CD8-positive, alpha-beta memory T cell (primary cell): ENCODE measurements around the gene FRMD8. TPM values are rescaled to one million over a fixed set of nuclear protein-coding genes. Genes with fewer than 3 reads are reported as not detected.

Experiments
- CTCF ChIA-PET: fragments of 350-600 bp; sonication (Branson Sonifier 250); formaldehyde crosslinking; loops from one replicate; lab custom pipeline; 2021; ENCODE audit warnings: antibody characterized with exemption; lab: Charles Lee
- POLR2A ChIA-PET: fragments of 350-600 bp; sonication (Branson Sonifier 250); formaldehyde crosslinking; loops from one replicate; lab custom pipeline; 2021; ENCODE audit warnings: antibody characterized with exemption; lab: Charles Lee
- DNase-seq, 5 donors: peaks; one replicate each; pipeline versions ENCODE4 v3.0.0 to v3.0.0-alpha.2; 2020 to 2022; ENCODE audit warnings: mixed read lengths in 1 of 5
- H3K27ac ChIP-seq: one replicate; pipeline ENCODE4 v1.7.0; 2013; ENCODE audit warnings: low read depth, mild to moderate bottlenecking, low read length, moderate library complexity
- H3K27me3 ChIP-seq: 2 replicates; pipeline ENCODE4 v1.7.0; 2013; ENCODE audit warnings: low read length, mild to moderate bottlenecking; ENCODE audit not compliant: insufficient read depth, poor library complexity, severe bottlenecking
- H3K36me3 ChIP-seq: 2 replicates; pipeline ENCODE4 v1.7.0; 2013; ENCODE audit warnings: mild to moderate bottlenecking, low read length, moderate library complexity; ENCODE audit not compliant: insufficient read depth
- H3K4me1 ChIP-seq: 2 replicates; pipeline ENCODE4 v1.7.0; 2013; ENCODE audit warnings: mild to moderate bottlenecking, low read length, moderate library complexity; ENCODE audit not compliant: insufficient read depth
- H3K4me3 ChIP-seq: 2 replicates; pipeline ENCODE4 v1.7.0; 2013; ENCODE audit warnings: mild to moderate bottlenecking, low read length
- H3K9me3 ChIP-seq: 2 replicates; pipeline ENCODE4 v1.7.0; 2013; ENCODE audit warnings: mild to moderate bottlenecking, low read length
- H3K27ac Mint-ChIP-seq, 8 donors: one replicate each; pipeline ENCODE4 v1.8.0; 2020 to 2021; ENCODE audit warnings: mixed read lengths in 8 of 8, mild to moderate bottlenecking in 6 of 8, inconsistent platforms in 3 of 8, moderate library complexity in 3 of 8
- H3K27me3 Mint-ChIP-seq, 2 donors: one replicate each; pipeline ENCODE4 v1.8.0; 2020 to 2021; ENCODE audit warnings: mixed read lengths in 2 of 2, mild to moderate bottlenecking in 1 of 2, moderate library complexity in 1 of 2
- H3K36me3 Mint-ChIP-seq, 3 donors: one replicate each; pipeline ENCODE4 v1.8.0; 2020 to 2021; ENCODE audit warnings: mixed read lengths in 3 of 3, inconsistent platforms in 1 of 3, mild to moderate bottlenecking in 1 of 3
- H3K4me1 Mint-ChIP-seq, 3 donors: one replicate each; pipeline ENCODE4 v1.8.0; 2020 to 2021; ENCODE audit warnings: mixed read lengths in 3 of 3, inconsistent platforms in 1 of 3, mild to moderate bottlenecking in 1 of 3
- H3K4me3 Mint-ChIP-seq, 7 donors: one replicate each; pipeline ENCODE4 v1.8.0; 2020 to 2021; ENCODE audit warnings: mixed read lengths in 7 of 7, mild to moderate bottlenecking in 6 of 7, moderate library complexity in 4 of 7, inconsistent platforms in 2 of 7
- H3K9me3 Mint-ChIP-seq, 5 donors: one replicate each; pipeline ENCODE4 v1.8.0; 2020 to 2022; ENCODE audit warnings: mixed read lengths in 5 of 5, mild to moderate bottlenecking in 3 of 5, moderate library complexity in 2 of 5, inconsistent platforms in 1 of 5
- polyA plus RNA-seq: library from polyadenylated mRNA; unstranded; fragments of 300-500 nt; fragmentation: Illumina TruSeq; gene quantifications from one replicate; pipeline ENCODE4 v1.2.3, GENCODE V29; 2021
- total RNA-seq, 2 experiments: library from RNA; stranded (reverse); gene quantifications; one replicate each; pipeline ENCODE4 v1.2.3, GENCODE V29; 2021

Gene FRMD8
- total and polyA plus RNA-seq, 3 experiments from 2014 or later: 44.9 to 60.6 (median 49.8) TPM

DNA sequence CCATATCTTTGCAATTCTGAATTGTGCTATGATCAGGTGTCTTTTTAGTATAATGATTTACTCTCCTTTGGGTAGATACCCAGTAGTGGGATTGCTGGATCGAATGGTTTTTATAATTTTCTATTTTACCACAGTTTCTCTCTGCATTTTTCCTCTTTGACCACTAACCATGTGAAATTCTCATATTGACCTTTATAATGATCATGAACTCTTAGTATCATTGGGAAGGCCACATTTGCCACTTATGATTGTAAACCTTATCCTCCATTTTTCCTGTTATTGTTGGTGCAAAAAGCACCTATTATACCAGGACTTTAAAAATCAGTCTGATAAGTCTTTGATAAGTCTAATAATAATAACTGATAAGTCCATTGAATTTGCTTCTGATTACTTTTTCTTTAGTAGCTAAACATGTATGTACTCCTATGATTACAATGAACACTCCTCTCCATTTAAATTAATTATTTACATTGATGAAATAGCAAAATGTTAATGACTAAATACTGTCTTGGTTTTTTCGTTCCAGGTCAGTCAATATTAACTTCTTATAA is 45.7 kb downstream of the FRMD8 start:
- ChIA-PET POLR2A (interaction anchor here (0.5 to 1.5 kb wide), 12 partner anchors 8 to 75 kb away, joined by 3 to 18 read pairs (median 6); partner anchors contain the start of genes MALAT1 and NEAT1), CTCF (interaction anchor here (0.7 to 1.5 kb wide), 12 partner anchors 8 to 77 kb away, joined by 3 to 19 read pairs (median 4); partner anchors contain the start of gene NEAT1)
- Mint-ChIP-seq H3K4me3 (peak overlapping the region in 6 of 7 donors; percentile 44 to 72 (median 56)), H3K27ac (peak overlapping the region; percentile 4 to 98 (median 90)), H3K4me1 (peaks cover 85 to 96% (median 95%) of the 10 kb centered on the region in 3 donors), H3K9me3 (no peaks in the 10 kb centered on the region), H3K36me3 (peaks cover 7 to 54% (median 7%) of the 10 kb centered on the region in 3 donors), H3K27me3 (no peaks in the 10 kb centered on the region)
- Histone ChIP-seq H3K4me1 (peaks cover 68% of the 10 kb centered on the region), H3K27me3 (no peaks in the 10 kb centered on the region), H3K36me3 (peaks cover 8% of the 10 kb centered on the region), H3K27ac (no peak overlapping the region), H3K9me3 (no peaks in the 10 kb centered on the region), H3K4me3 (no peak overlapping the region)
- DNase-seq: no peak

DNA sequence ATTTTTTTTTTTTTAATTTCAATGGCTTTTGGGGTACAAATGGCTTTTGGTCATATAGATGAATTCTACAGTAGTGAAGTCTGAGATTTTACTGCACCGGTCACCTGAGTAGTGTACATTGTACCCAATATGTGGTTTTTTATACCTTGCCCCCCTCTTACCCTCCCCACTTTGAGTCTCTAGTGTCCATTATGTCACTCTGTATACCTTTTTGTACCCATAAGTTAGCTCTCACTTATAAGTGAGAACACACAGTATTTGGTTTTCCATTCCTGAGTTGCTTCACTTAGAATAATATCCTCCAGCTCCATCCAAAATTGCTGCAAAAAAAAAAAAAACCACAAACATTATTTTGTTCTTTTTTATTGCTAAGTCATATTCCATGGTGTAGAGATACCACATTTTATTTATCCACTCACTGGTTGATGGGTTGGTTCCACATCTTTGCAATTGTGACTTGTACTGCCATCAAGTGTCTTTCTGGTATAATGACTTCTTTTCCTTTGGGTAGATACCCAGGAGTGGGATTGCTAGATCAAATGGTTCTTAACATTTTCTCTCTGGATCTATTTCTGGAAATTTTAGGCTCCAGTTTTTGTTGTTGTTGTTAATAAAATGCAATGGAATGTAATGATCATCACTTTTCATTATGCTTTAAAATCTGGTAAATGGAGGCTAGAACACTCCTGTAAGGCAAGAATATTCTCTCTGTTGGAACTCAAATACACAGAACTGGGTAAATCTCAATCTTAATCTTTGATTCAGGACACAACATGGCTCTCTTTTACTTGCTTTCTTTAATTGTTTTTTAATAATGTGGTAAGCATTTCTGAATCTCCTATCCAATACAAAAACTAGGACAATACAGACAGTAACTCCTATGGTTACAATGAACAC is 46.5 kb downstream of the FRMD8 start:
- POLR2A ChIA-PET: interaction anchor here (0.6 to 1.5 kb wide), 12 partner anchors 8 to 74 kb away, joined by 3 to 18 read pairs (median 6); partner anchors contain the start of genes MALAT1 and NEAT1
- CTCF ChIA-PET: interaction anchor here (0.7 to 1.5 kb wide), 13 partner anchors 9 to 76 kb away, joined by 3 to 19 read pairs (median 4); partner anchors contain the start of gene NEAT1
- H3K27ac ChIP-seq: no peak overlapping the region
- no peak overlapping the region for H3K4me3 ChIP-seq
- peaks cover 82 to 96% (median 95%) of the 10 kb centered on the region in 3 donors for H3K4me1 Mint-ChIP-seq
- H3K27me3 ChIP-seq: no peaks in the 10 kb centered on the region
- peak overlapping the region; percentile 4 to 98 (median 86) for H3K27ac Mint-ChIP-seq
- peaks cover 61% of the 10 kb centered on the region for H3K4me1 ChIP-seq
- H3K36me3 ChIP-seq: peaks cover 15% of the 10 kb centered on the region
- peaks cover 3 to 54% (median 7%) of the 10 kb centered on the region in 3 donors for H3K36me3 Mint-ChIP-seq
- DNase-seq: peak in 3 of 5 donors; percentile 30 to 68 (median 55)
- no peaks in the 10 kb centered on the region for H3K27me3 Mint-ChIP-seq
- H3K9me3 ChIP-seq: no peaks in the 10 kb centered on the region
- H3K4me3 Mint-ChIP-seq: peak overlapping the region in 3 of 7 donors; percentile 51 to 70 (median 63)
- H3K9me3 Mint-ChIP-seq: no peaks in the 10 kb centered on the region

DNA sequence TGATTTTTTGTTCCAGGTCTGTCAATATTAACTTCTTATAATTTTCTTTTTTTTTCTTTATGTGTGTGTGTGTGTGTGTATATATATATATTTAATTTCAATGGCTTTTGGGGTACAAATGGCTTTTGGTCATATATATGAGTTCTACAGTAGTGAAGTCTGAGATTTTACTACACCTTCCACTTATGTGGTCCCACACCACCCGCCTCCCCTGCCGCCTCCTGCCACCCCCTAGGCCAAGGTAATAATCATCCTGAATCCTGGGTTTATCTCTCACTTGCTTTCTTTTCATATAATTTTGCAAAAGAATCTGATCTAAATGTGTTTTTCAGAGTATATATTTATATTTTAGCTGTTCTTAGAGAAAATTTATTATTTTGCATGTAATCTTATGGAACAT is 47.2 kb downstream of the FRMD8 start:
- no peaks in the 10 kb centered on the region for H3K9me3 Mint-ChIP-seq
- H3K27ac Mint-ChIP-seq: peak overlapping the region in 3 of 8 donors; percentile 27 to 91 (median 56)
- ChIA-PET POLR2A (interaction anchor here (0.9 to 1.0 kb wide), 2 partner anchors 9 to 17 kb away, joined by 3 to 5 read pairs; no protein-coding TSS in a partner anchor), CTCF (interaction anchor here (1.1 kb wide), 1 partner anchor 17 kb away, joined by 9 read pairs; no protein-coding TSS in a partner anchor)
- H3K9me3 ChIP-seq: no peaks in the 10 kb centered on the region
- peaks cover 3 to 60% (median 11%) of the 10 kb centered on the region in 3 donors for H3K36me3 Mint-ChIP-seq
- H3K27me3 ChIP-seq: no peaks in the 10 kb centered on the region
- H3K4me3 ChIP-seq: no peak overlapping the region
- H3K27ac ChIP-seq: no peak overlapping the region
- no peak overlapping the region for H3K4me3 Mint-ChIP-seq
- peaks cover 79 to 94% (median 94%) of the 10 kb centered on the region in 3 donors for H3K4me1 Mint-ChIP-seq
- peaks cover 16% of the 10 kb centered on the region for H3K36me3 ChIP-seq
- DNase-seq: no peak
- no peaks in the 10 kb centered on the region for H3K27me3 Mint-ChIP-seq
- peaks cover 53% of the 10 kb centered on the region for H3K4me1 ChIP-seq

DNA sequence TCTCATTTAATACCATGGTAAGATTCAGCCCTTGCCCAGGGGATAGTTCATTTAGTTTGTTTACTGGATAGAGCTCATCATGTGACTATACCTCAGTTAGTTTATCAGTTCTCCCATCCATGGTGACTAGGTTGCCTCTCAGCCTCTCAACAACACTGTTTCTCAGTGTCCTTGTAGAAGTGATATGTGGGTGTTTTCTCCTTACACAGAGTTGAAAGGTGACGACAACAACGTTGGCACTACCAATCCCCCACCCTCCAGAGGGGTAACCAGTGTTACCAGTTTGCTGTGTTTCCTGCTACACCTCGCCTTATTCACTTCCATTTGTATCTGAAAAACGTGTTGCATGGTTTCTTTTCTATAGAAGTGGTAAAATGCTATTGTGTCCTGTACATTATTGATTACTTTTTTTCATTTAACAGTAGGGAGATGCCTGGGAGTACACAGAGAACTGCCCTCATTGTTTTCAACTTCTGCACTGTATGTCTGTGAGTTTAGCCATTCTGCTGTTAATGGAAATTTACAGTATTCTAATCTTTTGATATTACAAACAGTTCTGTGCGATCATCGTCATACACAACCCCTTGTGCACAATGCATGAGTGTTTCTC is 47.7 kb downstream of the FRMD8 start:
- DNase-seq: no peak
- Histone ChIP-seq H3K4me1 (peaks cover 48% of the 10 kb centered on the region), H3K27me3 (no peaks in the 10 kb centered on the region), H3K4me3 (no peak overlapping the region), H3K9me3 (no peaks in the 10 kb centered on the region), H3K36me3 (peaks cover 16% of the 10 kb centered on the region), H3K27ac (no peak overlapping the region)
- Mint-ChIP-seq H3K4me1 (peaks cover 79 to 94% (median 94%) of the 10 kb centered on the region in 3 donors), H3K27ac (peak overlapping the region in 6 of 8 donors; percentile 38 to 78 (median 64)), H3K27me3 (no peaks in the 10 kb centered on the region), H3K4me3 (no peak overlapping the region), H3K36me3 (peaks cover 3 to 65% (median 14%) of the 10 kb centered on the region in 3 donors), H3K9me3 (no peaks in the 10 kb centered on the region)
- ChIA-PET CTCF (interaction anchor here (1.1 kb wide), 1 partner anchor 18 kb away, joined by 9 read pairs; no protein-coding TSS in a partner anchor), POLR2A (interaction anchor here (0.9 to 1.0 kb wide), 2 partner anchors 10 to 18 kb away, joined by 3 to 5 read pairs; no protein-coding TSS in a partner anchor)

DNA sequence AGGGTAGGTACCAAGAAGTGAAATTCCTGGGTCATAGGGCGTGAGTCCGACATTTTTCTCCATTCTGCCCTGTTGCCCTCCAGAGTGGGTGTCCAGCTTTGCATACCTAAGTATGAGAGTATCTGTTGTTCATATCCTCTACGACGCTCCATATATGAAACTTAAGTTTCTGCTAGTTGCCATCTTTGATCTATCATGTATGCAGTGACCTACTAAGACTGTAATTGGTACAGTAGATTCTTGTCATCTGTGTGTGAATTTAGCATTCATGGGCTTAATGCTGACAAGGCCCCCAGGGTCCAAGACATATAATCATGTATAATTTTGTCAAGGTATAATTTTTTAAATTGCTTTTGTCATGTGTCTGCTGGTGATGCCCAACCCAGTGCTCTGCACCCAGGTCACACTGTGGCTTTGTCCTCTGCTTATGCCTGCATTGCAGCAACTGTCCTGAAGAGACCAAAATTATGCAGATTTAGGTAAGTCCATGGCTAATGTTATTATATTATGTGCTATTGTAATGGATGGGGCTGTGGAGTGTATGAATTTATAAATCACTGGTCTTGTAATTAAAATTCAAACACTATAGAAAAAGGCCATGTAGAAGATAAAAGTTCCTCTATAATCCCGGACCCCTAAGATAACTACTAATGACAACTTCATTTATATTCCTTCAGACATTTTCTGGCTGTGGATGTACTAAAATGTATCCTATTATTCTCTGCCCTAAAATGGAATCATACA is 48.4 kb downstream of the FRMD8 start:
- ChIA-PET POLR2A (no interaction called here), CTCF (no interaction called here)
- Histone ChIP-seq H3K27me3 (no peaks in the 10 kb centered on the region), H3K4me3 (no peak overlapping the region), H3K36me3 (peaks cover 16% of the 10 kb centered on the region), H3K4me1 (peaks cover 42% of the 10 kb centered on the region), H3K27ac (no peak overlapping the region), H3K9me3 (no peaks in the 10 kb centered on the region)
- peaks cover 3 to 71% (median 14%) of the 10 kb centered on the region in 3 donors for H3K36me3 Mint-ChIP-seq
- H3K27ac Mint-ChIP-seq: peak overlapping the region in 6 of 8 donors; percentile 51 to 78 (median 64)
- DNase-seq: no peak
- no peaks in the 10 kb centered on the region for H3K9me3 Mint-ChIP-seq
- H3K27me3 Mint-ChIP-seq: no peaks in the 10 kb centered on the region
- no peak overlapping the region for H3K4me3 Mint-ChIP-seq
- peaks cover 79 to 94% (median 94%) of the 10 kb centered on the region in 3 donors for H3K4me1 Mint-ChIP-seq

DNA sequence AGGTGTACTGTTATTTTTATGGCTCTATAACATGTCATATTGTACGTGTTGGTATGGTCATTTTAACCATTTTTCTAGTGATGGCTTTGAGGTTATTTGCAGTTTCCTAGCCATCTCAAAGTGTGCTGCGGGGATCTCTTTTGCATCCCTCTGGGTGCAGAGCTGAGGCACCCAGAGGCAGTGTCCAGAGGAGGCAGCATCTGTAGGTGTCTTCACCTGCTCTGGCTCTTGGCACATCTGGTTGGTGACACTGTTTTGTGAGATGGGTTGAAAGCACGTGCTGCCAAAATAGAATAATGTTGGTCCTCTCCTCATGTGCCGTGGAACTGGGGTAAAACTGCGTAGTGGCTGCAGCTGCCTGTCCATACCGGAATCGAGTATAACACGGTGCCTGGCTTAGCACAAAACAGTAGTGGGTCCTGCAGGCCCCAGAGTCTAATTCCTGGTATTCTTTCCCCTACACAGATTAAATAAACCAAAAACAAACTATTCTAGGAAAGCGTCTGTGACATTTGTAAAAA is 49.0 kb downstream of the FRMD8 start:
- H3K36me3 ChIP-seq: peaks cover 16% of the 10 kb centered on the region
- POLR2A ChIA-PET: no interaction called here
- CTCF ChIA-PET: no interaction called here
- Mint-ChIP-seq H3K27me3 (no peaks in the 10 kb centered on the region), H3K4me3 (no peak overlapping the region), H3K4me1 (peaks cover 75 to 94% (median 94%) of the 10 kb centered on the region in 3 donors), H3K27ac (peak overlapping the region in 4 of 8 donors; percentile 22 to 65 (median 54)), H3K9me3 (no peaks in the 10 kb centered on the region), H3K36me3 (peaks cover 3 to 71% (median 14%) of the 10 kb centered on the region in 3 donors)
- H3K4me3 ChIP-seq: no peak overlapping the region
- H3K9me3 ChIP-seq: no peaks in the 10 kb centered on the region
- H3K4me1 ChIP-seq: peaks cover 40% of the 10 kb centered on the region
- no peak overlapping the region for H3K27ac ChIP-seq
- no peaks in the 10 kb centered on the region for H3K27me3 ChIP-seq
- DNase-seq: peak in 1 of 5 donors; percentile 32

DNA sequence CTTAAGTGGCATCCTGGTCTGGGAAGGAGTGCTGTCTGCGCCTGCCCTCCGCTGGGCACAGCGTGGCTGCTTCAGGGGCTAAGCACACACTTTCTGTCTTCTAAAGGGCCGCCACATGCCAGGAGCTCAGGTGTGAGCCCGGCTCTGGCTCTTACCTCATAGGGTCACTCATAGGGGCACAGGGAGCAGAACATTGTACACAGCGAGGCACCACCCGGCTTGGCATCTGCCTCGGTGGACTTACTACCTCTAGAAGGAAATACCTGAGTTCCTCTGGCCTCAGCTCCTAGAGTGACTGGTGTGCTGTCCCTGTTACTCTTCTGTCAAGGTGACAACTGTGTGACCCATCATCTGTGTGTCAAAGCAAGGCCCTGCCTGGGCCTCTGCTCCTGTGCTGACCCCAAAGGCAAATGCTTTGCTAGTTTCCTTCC is 49.6 kb downstream of the FRMD8 start:
- peak in 1 of 5 donors; percentile 41 for DNase-seq
- no peak overlapping the region for H3K4me3 Mint-ChIP-seq
- H3K27me3 Mint-ChIP-seq: no peaks in the 10 kb centered on the region
- H3K4me3 ChIP-seq: no peak overlapping the region
- H3K36me3 ChIP-seq: peaks cover 16% of the 10 kb centered on the region
- H3K36me3 Mint-ChIP-seq: peaks cover 3 to 74% (median 17%) of the 10 kb centered on the region in 3 donors
- peaks cover 74 to 94% (median 94%) of the 10 kb centered on the region in 3 donors for H3K4me1 Mint-ChIP-seq
- CTCF ChIA-PET: no interaction called here
- POLR2A ChIA-PET: no interaction called here
- H3K4me1 ChIP-seq: peaks cover 39% of the 10 kb centered on the region
- no peaks in the 10 kb centered on the region for H3K9me3 ChIP-seq
- no peaks in the 10 kb centered on the region for H3K9me3 Mint-ChIP-seq
- peak overlapping the region in 5 of 8 donors; percentile 17 to 77 (median 65) for H3K27ac Mint-ChIP-seq
- H3K27ac ChIP-seq: no peak overlapping the region
- H3K27me3 ChIP-seq: no peaks in the 10 kb centered on the region
